BJ (cell line): Measurements from ENCODE around the gene ZNF462. TPM values are rescaled to one million over a fixed set of nuclear protein-coding genes. Genes with fewer than 3 reads are reported as not detected.

Experiments used
- CTCF ChIA-PET: fragments of 350-600 bp; formaldehyde crosslinking; extraction: SDS; loops from one replicate; lab custom pipeline; 2021; ENCODE audit warnings: antibody characterized with exemption, inconsistent platforms; lab: Yijun Ruan, JAX
- POLR2A ChIA-PET: fragments of 300-600 bp; sonication (Branson Sonifier 250); formaldehyde crosslinking; extraction: SDS; loops from one replicate; lab custom pipeline; 2021; ENCODE audit warnings: antibody characterized with exemption; lab: Charles Lee
- DNase-seq: peaks from one replicate; pipeline ENCODE4 v3.0.0-alpha.2; 2011; ENCODE audit warnings: low read depth
- H3K27me3 ChIP-seq: 2 replicates; pipeline ENCODE4 v1.6.0; 2011; ENCODE audit warnings: low read length; ENCODE audit not compliant: control insufficient read depth, insufficient read depth
- H3K36me3 ChIP-seq: 2 replicates; pipeline ENCODE4 v1.5.1; 2011; ENCODE audit warnings: low read length; ENCODE audit not compliant: control insufficient read depth, insufficient read depth
- H3K4me3 ChIP-seq: 2 replicates; pipeline ENCODE4 v1.5.1; 2011; ENCODE audit warnings: low read depth, mild to moderate bottlenecking, control low read depth, low read length
- polyA minus RNA-seq: library from RNA; depleted of rRNA, polyadenylated mRNA; stranded (reverse); fragments of >200 nt; gene quantifications from 2 replicates; pipeline ENCODE4 v1.2.3, GENCODE V29; 2011; rRNA and poly(A)+ RNA removed
- polyA plus RNA-seq: library from polyadenylated mRNA; depleted of rRNA; stranded (reverse); fragments of >200 nt; gene quantifications from 2 replicates; pipeline ENCODE4 v1.2.3, GENCODE V29; 2011; rRNA removed
- TF ChIP-seq, protein P1 (sequence below): IDR thresholded peaks from 2 replicates; pipeline ENCODE4 v1.5.1; 2011; ENCODE audit warnings: low read depth, mild to moderate bottlenecking, control low read depth, inconsistent platforms, low read length, moderate library complexity; ENCODE audit not compliant: insufficient read depth

ZNF462 gene, protein sequence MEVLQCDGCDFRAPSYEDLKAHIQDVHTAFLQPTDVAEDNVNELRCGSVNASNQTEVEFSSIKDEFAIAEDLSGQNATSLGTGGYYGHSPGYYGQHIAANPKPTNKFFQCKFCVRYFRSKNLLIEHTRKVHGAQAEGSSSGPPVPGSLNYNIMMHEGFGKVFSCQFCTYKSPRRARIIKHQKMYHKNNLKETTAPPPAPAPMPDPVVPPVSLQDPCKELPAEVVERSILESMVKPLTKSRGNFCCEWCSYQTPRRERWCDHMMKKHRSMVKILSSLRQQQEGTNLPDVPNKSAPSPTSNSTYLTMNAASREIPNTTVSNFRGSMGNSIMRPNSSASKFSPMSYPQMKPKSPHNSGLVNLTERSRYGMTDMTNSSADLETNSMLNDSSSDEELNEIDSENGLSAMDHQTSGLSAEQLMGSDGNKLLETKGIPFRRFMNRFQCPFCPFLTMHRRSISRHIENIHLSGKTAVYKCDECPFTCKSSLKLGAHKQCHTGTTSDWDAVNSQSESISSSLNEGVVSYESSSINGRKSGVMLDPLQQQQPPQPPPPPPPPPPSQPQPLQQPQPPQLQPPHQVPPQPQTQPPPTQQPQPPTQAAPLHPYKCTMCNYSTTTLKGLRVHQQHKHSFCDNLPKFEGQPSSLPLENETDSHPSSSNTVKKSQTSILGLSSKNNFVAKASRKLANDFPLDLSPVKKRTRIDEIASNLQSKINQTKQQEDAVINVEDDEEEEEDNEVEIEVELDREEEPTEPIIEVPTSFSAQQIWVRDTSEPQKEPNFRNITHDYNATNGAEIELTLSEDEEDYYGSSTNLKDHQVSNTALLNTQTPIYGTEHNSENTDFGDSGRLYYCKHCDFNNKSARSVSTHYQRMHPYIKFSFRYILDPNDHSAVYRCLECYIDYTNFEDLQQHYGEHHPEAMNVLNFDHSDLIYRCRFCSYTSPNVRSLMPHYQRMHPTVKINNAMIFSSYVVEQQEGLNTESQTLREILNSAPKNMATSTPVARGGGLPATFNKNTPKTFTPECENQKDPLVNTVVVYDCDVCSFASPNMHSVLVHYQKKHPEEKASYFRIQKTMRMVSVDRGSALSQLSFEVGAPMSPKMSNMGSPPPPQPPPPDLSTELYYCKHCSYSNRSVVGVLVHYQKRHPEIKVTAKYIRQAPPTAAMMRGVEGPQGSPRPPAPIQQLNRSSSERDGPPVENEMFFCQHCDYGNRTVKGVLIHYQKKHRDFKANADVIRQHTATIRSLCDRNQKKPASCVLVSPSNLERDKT (N-terminal part only)
- 3.1 and 3.5 TPM in 2 replicates for polyA plus RNA-seq
- polyA minus RNA-seq = 17.9 and 21.2 TPM in 2 replicates

DNA sequence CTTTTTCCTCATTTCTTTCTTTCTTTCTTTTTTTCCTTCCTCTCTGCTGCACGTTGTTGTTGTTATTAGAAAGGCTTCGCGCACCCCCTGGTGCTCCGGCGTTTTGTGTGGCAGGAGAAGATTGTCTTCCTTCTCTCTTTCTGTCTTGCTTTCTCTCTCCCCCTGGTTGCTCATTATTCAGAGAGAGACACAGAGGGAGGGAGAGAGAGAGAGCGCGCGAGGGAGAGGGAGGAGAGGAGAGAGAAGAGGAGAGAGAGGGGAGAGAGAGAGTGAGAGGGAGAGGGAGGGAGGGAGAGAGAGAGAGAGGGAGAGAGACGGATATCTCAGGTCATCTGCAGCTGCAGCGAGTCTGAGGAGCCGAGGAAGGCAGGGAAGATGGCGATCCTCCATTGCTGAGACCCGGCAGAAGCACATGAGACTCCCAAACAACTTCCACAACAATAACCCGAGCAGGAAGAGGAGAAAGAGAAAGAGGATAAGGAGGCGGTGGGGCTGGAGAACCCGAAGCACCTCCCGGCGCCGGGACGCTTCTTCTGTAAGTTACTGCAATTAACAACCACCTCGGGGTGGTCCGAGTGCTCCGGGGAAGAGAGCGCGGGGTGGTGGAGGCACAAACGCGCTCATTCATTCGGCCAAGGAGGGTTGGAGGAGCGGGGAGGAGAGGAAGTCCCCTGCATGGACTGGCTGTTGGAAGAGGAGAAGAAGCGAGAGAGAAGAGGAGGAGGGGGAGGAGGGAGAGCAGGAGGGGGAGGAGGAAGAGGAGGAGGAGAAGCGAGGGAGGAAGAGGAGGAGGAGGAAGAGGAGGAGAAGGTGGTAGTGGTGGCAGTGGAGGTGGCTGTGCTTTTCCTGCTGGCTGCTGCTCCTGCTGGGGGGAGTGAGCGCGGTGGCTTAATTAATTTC, at the start of gene ZNF462:
ZNF462 (plus strand) TSS at position 346 of the 900 bp plus-strand sequence. CDS start 60,218 bp downstream, outside the sequence.
- ChIA-PET CTCF (interaction anchor here (0.6 to 1.6 kb wide), 10 partner anchors 21 to 1021 kb away, joined by 3 to 6 read pairs (median 4); no protein-coding TSS in a partner anchor), POLR2A (no interaction called here)
- no peak for DNase-seq
- H3K36me3 ChIP-seq = no peaks in the 10 kb centered on the region
- H3K27me3 ChIP-seq = peaks cover 3% of the 10 kb centered on the region; the same call in 1 of the 2 replicates
- peak within 1 kb of the TSS; percentile 77 for H3K4me3 ChIP-seq
- TF ChIP-seq, protein P1, sequence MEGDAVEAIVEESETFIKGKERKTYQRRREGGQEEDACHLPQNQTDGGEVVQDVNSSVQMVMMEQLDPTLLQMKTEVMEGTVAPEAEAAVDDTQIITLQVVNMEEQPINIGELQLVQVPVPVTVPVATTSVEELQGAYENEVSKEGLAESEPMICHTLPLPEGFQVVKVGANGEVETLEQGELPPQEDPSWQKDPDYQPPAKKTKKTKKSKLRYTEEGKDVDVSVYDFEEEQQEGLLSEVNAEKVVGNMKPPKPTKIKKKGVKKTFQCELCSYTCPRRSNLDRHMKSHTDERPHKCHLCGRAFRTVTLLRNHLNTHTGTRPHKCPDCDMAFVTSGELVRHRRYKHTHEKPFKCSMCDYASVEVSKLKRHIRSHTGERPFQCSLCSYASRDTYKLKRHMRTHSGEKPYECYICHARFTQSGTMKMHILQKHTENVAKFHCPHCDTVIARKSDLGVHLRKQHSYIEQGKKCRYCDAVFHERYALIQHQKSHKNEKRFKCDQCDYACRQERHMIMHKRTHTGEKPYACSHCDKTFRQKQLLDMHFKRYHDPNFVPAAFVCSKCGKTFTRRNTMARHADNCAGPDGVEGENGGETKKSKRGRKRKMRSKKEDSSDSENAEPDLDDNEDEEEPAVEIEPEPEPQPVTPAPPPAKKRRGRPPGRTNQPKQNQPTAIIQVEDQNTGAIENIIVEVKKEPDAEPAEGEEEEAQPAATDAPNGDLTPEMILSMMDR = peak; percentile 44; the same call in 1 of the 2 replicates

DNA sequence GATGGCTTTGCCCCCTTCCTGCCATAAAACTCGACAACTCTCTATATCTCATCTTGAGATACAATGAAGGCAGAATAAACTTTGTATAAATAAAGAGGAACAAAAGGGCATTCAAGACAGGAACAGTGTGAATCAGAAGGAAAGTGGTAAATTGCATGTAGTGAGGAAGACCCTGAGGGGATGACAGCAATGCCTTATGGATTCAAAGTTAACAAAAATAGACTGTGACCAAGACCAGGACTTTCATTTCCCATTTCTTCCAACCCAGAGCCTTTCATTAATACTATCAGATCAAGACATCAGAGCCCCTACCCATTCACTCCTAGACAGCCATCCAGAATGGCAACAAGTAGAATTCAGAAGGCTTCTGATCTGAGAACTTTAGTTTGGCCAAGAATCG, 46.4 kb upstream of the ZNF462 start:
- no peak for DNase-seq
- ChIA-PET CTCF (no interaction called here), POLR2A (no interaction called here)
- TF ChIP-seq, protein P1 = no peak
- H3K36me3 ChIP-seq = no peaks in the 10 kb centered on the region
- H3K4me3 ChIP-seq = no peak overlapping the region
- peaks cover 1% of the 10 kb centered on the region; the same call in 1 of the 2 replicates for H3K27me3 ChIP-seq

DNA sequence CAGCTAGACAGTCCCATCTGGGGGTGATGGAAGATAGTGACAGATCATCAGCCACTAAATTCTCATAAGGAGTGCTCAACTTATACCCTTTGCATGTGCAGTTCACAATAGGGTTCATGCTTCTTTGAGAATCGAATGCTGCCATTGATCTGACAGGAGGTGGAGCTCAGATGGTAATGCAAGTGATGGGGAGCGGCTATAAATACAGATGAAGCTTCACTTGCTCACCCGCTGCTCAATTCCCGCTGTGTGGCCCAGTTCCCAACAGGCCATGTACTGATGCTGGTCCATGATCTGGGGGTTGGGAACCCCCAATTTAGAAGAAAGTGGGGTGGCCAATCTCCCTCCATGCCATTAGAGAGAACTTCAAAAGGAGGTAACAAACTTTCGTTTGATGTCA, 44.9 kb upstream of the ZNF462 start:
- ChIA-PET CTCF (interaction anchor here (1.2 to 1.4 kb wide), 2 partner anchors 9 to 17 kb away, joined by 3 to 4 read pairs; no protein-coding TSS in a partner anchor), POLR2A (no interaction called here)
- DNase-seq = no peak
- no peak overlapping the region for H3K4me3 ChIP-seq
- no peaks in the 10 kb centered on the region for H3K36me3 ChIP-seq
- TF ChIP-seq, protein P1 = no peak
- peaks cover 1% of the 10 kb centered on the region; the same call in 1 of the 2 replicates for H3K27me3 ChIP-seq

DNA sequence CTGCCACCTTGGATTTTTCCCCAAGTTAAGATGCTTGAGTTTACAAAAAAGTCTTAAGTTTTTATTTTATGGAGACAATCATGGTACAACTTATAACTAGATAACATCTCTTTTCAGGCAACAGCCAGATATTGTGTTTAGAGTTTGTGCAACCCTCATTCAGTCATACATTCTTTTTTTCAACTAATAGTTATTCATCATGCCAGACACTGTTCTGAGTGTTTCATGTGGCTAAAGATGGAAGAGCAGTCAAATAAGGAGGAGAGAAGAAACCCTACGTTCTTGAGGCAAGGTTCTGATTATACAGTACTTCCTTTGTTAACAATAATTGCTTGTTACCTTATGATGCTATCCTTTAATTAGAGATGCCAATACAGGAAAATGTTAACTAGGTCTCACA, 42.1 kb upstream of the ZNF462 start:
- H3K36me3 ChIP-seq = no peaks in the 10 kb centered on the region
- ChIA-PET CTCF (no interaction called here), POLR2A (no interaction called here)
- H3K4me3 ChIP-seq = no peak overlapping the region
- H3K27me3 ChIP-seq = peaks cover 1% of the 10 kb centered on the region; the same call in 1 of the 2 replicates
- DNase-seq = no peak
- TF ChIP-seq, protein P1 = no peak
